Testis (tissue), 5 donors: ENCODE measurements around the gene LCE3E. TPM values are rescaled to one million over a fixed set of nuclear protein-coding genes. Genes with fewer than 3 reads are reported as not detected.

Source experiments
- DNase-seq: peaks from one replicate; pipeline ENCODE4 v3.0.0-alpha.2; 2019
- H3K27ac ChIP-seq, 2 donors: fragments of 200-600 bp; sonication (generic); one replicate each; pipeline ENCODE4 v1.5.1; 2019
- H3K27me3 ChIP-seq: fragments of 200-600 bp; sonication (generic); one replicate; pipeline ENCODE4 v1.5.1; 2019
- H3K36me3 ChIP-seq: fragments of 200-600 bp; sonication (generic); one replicate; pipeline ENCODE4 v1.5.1; 2017; ENCODE audit warnings: low read depth; ENCODE audit errors: missing control alignments
- H3K4me1 ChIP-seq: fragments of 200-600 bp; sonication (generic); one replicate; pipeline ENCODE4 v1.5.1; 2019
- H3K4me3 ChIP-seq, 2 donors: fragments of 200-600 bp; sonication (generic); one replicate each; pipeline ENCODE4 v1.5.1; 2017 to 2019
- H3K9me3 ChIP-seq: fragments of 200-600 bp; sonication (generic); one replicate; pipeline ENCODE4 v1.5.1; 2017
- POLR2A ChIP-seq: fragments of 450-650 bp; IDR thresholded peaks from one replicate; pipeline ENCODE4 v1.6.1; 2017; ENCODE audit warnings: antibody characterized with exemption, mild to moderate bottlenecking, moderate library complexity
- WGBS, 2 donors: methylation state at CpG; one replicate each; pipeline ENCODE4 v1.1.5; 2018; 5-methylcytosine and 5-hydroxymethylcytosine counted together
- intact Hi-C: fragments of 100-400 bp; cut with DNase I; formaldehyde crosslinking; loops from one replicate; pipeline ENCODE4 v1.15.1; 2023; ENCODE audit warnings: low total_unique reads
- long read RNA-seq, 2 donors: transcript quantifications; one replicate each; lab custom pipeline, GENCODE V29; 2026
- polyA plus RNA-seq: library from polyadenylated mRNA; stranded (reverse); fragments of 350-450 nt; fragmentation: Illumina TruSeq; extraction: RNeasy Lipid Tissue Mini Kit (QIAGEN cat#74804); gene quantifications from one replicate; pipeline ENCODE4 v1.2.3, GENCODE V29; 2014; ENCODE audit warnings: low read depth, low replicate concordance; ENCODE audit not compliant: insufficient read depth
- total RNA-seq, 2 donors: library from RNA; depleted of rRNA; stranded (reverse); fragments of >200 nt; gene quantifications; one replicate each; pipeline ENCODE4 v1.2.3, GENCODE V29; 2016
- TF ChIP-seq, protein P1 (sequence below), 3 experiments: fragments of 450-650 bp in 2 of 3; fragments of 200-600 bp in 1 of 3; sonication (generic) in 1 of 3; IDR thresholded peaks; one replicate each; pipeline ENCODE4 v1.5.1; 2016 to 2019; ENCODE audit warnings: antibody characterized with exemption in 3 of 3, mild to moderate bottlenecking in 2 of 3, moderate library complexity in 1 of 3

The LCE3E gene, protein sequence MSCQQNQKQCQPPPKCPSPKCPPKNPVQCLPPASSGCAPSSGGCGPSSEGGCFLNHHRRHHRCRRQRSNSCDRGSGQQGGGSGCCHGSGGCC
- not detected for total RNA-seq
- not detected for polyA plus RNA-seq
- long read RNA-seq, donor 1 = 0 reads
- long read RNA-seq, donor 2 = 0 reads

DNA sequence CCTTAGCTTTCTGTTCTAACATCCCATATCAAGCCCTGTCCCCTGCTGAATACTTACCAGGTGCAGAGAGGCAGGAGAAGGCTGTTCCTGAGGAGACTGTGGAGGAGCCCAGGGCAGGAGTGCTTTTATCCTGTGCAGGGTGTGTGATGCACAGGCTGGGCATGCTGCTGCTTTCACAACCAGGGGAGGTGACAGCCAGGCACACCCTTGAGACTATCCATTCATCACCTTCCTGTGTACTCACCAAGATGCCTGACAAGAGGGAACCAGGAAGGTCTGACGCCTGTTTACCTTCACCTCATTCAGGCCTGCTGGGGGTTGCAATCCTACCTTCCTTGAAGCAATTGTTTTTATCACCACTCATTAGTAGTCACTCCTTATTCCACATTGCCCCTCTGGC lies at the start of gene LCE3E:
TSS of gene LCE3E (minus strand) at position 100 of the 400 bp plus-strand sequence. CDS start 572 bp downstream, outside the sequence.
- Histone ChIP-seq H3K27ac (no peak within 1 kb of the TSS), H3K4me1 (no peaks in the 10 kb centered on the region), H3K4me3 (no peak within 1 kb of the TSS), H3K9me3 (no peaks in the 10 kb centered on the region), H3K27me3 (no peaks in the 10 kb centered on the region), H3K36me3 (no peaks in the 10 kb centered on the region)
- 73 to 82% methylated on average over 1 of the region's 1 CpG for WGBS, 2 donors
- intact Hi-C loops = no loop called here
- no peak for DNase-seq
- no peak for TF ChIP-seq POLR2A
- TF ChIP-seq, protein P1, sequence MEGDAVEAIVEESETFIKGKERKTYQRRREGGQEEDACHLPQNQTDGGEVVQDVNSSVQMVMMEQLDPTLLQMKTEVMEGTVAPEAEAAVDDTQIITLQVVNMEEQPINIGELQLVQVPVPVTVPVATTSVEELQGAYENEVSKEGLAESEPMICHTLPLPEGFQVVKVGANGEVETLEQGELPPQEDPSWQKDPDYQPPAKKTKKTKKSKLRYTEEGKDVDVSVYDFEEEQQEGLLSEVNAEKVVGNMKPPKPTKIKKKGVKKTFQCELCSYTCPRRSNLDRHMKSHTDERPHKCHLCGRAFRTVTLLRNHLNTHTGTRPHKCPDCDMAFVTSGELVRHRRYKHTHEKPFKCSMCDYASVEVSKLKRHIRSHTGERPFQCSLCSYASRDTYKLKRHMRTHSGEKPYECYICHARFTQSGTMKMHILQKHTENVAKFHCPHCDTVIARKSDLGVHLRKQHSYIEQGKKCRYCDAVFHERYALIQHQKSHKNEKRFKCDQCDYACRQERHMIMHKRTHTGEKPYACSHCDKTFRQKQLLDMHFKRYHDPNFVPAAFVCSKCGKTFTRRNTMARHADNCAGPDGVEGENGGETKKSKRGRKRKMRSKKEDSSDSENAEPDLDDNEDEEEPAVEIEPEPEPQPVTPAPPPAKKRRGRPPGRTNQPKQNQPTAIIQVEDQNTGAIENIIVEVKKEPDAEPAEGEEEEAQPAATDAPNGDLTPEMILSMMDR (IDR thresholded peaks at IDR 0.05) = no peak

DNA sequence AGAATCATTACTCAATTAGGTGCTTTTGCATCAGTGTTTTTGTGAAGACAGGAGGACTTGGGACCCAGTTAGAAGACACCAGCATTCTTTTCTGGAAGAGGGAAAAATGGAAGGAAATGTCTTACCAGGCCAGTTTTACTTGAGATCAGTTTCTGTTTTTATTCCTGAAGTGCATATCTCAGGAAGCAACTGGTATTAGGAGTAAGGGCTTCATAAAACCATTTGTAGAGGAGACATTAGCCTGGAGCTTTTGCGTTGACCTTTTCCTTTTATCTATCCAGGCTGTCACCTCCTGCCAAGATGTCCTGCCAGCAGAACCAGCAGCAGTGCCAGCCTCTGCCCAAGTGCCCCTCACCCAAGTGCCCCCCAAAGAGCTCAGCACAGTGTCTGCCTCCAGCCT lies 46.9 kb upstream of the LCE3E start, which contains the start of gene LCE3B:
TSS of gene LCE3B (plus strand) at position 301 of the 400 bp plus-strand sequence. CDS start at position 301, 0 bp downstream.
- Histone ChIP-seq H3K4me3 (no peak within 1 kb of the TSS), H3K9me3 (no peaks in the 10 kb centered on the region), H3K4me1 (no peaks in the 10 kb centered on the region), H3K27ac (no peak within 1 kb of the TSS), H3K27me3 (no peaks in the 10 kb centered on the region), H3K36me3 (no peaks in the 10 kb centered on the region)
- intact Hi-C loops = no loop called here
- WGBS, 2 donors = 80 to 86% methylated on average over 1 of the region's 1 CpG
- DNase-seq = no peak
- no peak for TF ChIP-seq POLR2A
- TF ChIP-seq, protein P1 (IDR thresholded peaks at IDR 0.05) = no peak

DNA sequence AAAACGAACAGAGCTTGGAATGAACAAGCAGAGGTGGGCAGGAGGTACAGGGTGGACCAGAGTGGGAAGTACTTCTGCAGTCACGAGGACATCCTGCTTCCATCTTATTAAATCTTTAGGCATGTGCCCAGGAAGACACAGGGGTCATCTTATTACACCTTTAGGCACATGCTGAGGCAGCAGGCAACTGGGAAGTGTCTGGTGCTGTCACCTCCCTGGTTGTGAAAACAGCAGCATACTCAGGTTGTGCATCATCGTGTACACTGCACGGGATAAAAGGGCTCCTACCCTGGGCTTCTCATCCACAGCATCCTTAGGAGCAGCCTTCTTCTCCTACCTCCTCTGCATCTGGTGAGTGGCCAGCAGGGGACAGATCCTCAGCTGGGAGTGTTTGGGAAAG lies 33.4 kb upstream of the LCE3E start, which contains the start of gene LCE3C:
TSS of gene LCE3C (plus strand) at position 301 of the 400 bp plus-strand sequence. CDS start 498 bp downstream, outside the sequence.
- no peak for DNase-seq
- Histone ChIP-seq H3K36me3 (no peaks in the 10 kb centered on the region), H3K9me3 (no peaks in the 10 kb centered on the region), H3K4me1 (no peaks in the 10 kb centered on the region), H3K27me3 (no peaks in the 10 kb centered on the region), H3K27ac (no peak within 1 kb of the TSS), H3K4me3 (no peak within 1 kb of the TSS)
- no peak for TF ChIP-seq POLR2A
- TF ChIP-seq, protein P1 (IDR thresholded peaks at IDR 0.05) = no peak
- WGBS, 2 donors = 79 to 81% methylated on average over 4 of the region's 4 CpGs
- intact Hi-C loops = no loop called here

DNA sequence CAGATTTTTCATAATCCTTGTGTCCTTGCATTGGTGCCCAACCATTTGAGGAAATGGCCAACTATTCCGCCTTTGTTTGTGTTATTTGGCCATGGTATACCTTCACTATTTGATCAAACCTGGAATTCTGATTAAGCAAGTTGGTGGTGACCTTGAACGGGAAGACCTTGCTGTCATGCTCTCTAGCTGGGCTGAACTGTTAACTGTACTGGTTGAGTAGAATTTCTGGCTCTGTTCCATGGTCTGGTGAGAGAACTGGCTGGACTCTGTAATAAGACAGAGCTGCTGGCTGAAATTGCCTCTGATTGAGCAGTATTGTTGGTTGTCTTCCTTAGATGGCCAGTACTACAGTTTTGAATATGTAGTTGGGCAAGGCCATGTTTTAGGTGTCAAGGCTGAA lies 30.4 kb upstream of the LCE3E start:
- no peaks in the 10 kb centered on the region for H3K4me1 ChIP-seq

More for the DNA sequence above, 30.4 kb upstream of the LCE3E start:
- no peak overlapping the region for H3K27ac ChIP-seq
- TF ChIP-seq, protein P1 (IDR thresholded peaks at IDR 0.05) = no peak
- no peak for TF ChIP-seq POLR2A
- H3K4me3 ChIP-seq = no peak overlapping the region
- H3K36me3 ChIP-seq = no peaks in the 10 kb centered on the region
- 86% methylated on average over 2 of the region's 2 CpGs for WGBS, 2 donors
- intact Hi-C loops = no loop called here
- H3K27me3 ChIP-seq = no peaks in the 10 kb centered on the region
- no peaks in the 10 kb centered on the region for H3K9me3 ChIP-seq
- no peak for DNase-seq
